H1 (cell line): ENCODE data around the gene PPP1R15B. TPM values are rescaled to one million over a fixed set of nuclear protein-coding genes. Genes with fewer than 3 reads are reported as not detected.

Source experiments
- CTCF ChIA-PET: fragments of 300-600 bp; sonication (Branson Sonifier 250); formaldehyde crosslinking; loops from one replicate; lab custom pipeline; 2021; ENCODE audit not compliant: partially characterized antibody; lab: Charles Lee
- POLR2A ChIA-PET: fragments of 300-600 bp; sonication (Branson Sonifier 250); formaldehyde crosslinking; loops from one replicate; lab custom pipeline; 2021; ENCODE audit warnings: inconsistent platforms; ENCODE audit not compliant: partially characterized antibody; lab: Charles Lee
- DNase-seq, 2 experiments: peaks; one replicate each; pipeline versions ENCODE4 v3.0.0 to v3.0.0-alpha.2; 2010 to 2022; ENCODE audit warnings: low spot score in 2 of 2, low read depth in 1 of 2, mixed read lengths in 1 of 2
- FAIRE-seq: peaks from 2 replicates; lab custom pipeline; 2011; peaks lifted over from hg19 to GRCh38; lab: Jason Lieb, UNC
- H2AFZ ChIP-seq: 2 replicates; pipeline ENCODE4 v1.8.1; 2012; ENCODE audit warnings: low read length, inconsistent platforms
- H2AK5ac ChIP-seq: 2 replicates; pipeline ENCODE4 v1.6.1; 2013; ENCODE audit warnings: low read depth, low read length
- H2BK120ac ChIP-seq: replicated peaks from 2 replicates; pipeline ENCODE3; 2013; ENCODE audit warnings: low read depth, low read length, inconsistent platforms
- H2BK12ac ChIP-seq: 2 replicates; pipeline ENCODE4 v1.6.1; 2013; ENCODE audit warnings: low read depth, low read length
- H2BK15ac ChIP-seq: 2 replicates; pipeline ENCODE4 v1.6.1; 2013; ENCODE audit warnings: low read length
- H2BK20ac ChIP-seq: 2 replicates; pipeline ENCODE4 v1.6.1; 2013; ENCODE audit warnings: low read length
- H2BK5ac ChIP-seq: 2 replicates; pipeline ENCODE4 v1.6.1; 2013; ENCODE audit warnings: low read depth, low read length
- H3K14ac ChIP-seq: 2 replicates; pipeline ENCODE4 v1.6.1; 2013; ENCODE audit warnings: inconsistent platforms; ENCODE audit not compliant: insufficient read length
- H3K18ac ChIP-seq: 2 replicates; pipeline ENCODE4 v1.6.1; 2013; ENCODE audit warnings: low read length; ENCODE audit errors: extremely low read depth
- H3K23ac ChIP-seq: 2 replicates; pipeline ENCODE4 v1.6.1; 2013; ENCODE audit warnings: inconsistent platforms; ENCODE audit not compliant: insufficient read length
- H3K23me2 ChIP-seq: 2 replicates; pipeline ENCODE4 v1.6.1; 2013; ENCODE audit warnings: low read depth, low read length
- H3K27ac ChIP-seq: 2 replicates; pipeline ENCODE4 v1.6.1; 2011; ENCODE audit warnings: low read depth, low read length, inconsistent platforms
- H3K27me3 ChIP-seq, 4 experiments: replicated peaks in 1 of 4; 1 replicate in 1 of 4; 2 replicates in 3 of 4; pipeline versions ENCODE4 v1.6.1 to v1.8.1; 2011 to 2013; ENCODE audit warnings: low read length in 3 of 4, mild to moderate bottlenecking in 3 of 4, inconsistent platforms in 2 of 4, mixed read lengths in 2 of 4, moderate library complexity in 1 of 4; ENCODE audit not compliant: control insufficient read depth in 3 of 4, insufficient read depth in 3 of 4; ENCODE audit errors: extremely low read depth in 1 of 4
- H3K36me3 ChIP-seq, 4 experiments: 2 replicates each; pipeline versions ENCODE4 v1.6.1 to v1.8.1; 2011 to 2013; ENCODE audit warnings: mild to moderate bottlenecking in 4 of 4, low read length in 3 of 4, moderate library complexity in 2 of 4, control low read depth in 1 of 4, inconsistent platforms in 1 of 4; ENCODE audit not compliant: insufficient read depth in 4 of 4, control insufficient read depth in 2 of 4
- H3K4ac ChIP-seq: replicated peaks from 2 replicates; pipeline ENCODE3; 2013; ENCODE audit warnings: low read length, low read depth, mixed read lengths, inconsistent platforms; ENCODE audit not compliant: insufficient read length
- H3K4me1 ChIP-seq, 4 experiments: replicated peaks in 1 of 4; 1 replicate in 1 of 4; 2 replicates in 3 of 4; pipeline versions ENCODE4 v1.6.1 to v1.8.1; 2011 to 2013; ENCODE audit warnings: low read length in 3 of 4, inconsistent platforms in 2 of 4, mixed read lengths in 1 of 4; ENCODE audit not compliant: insufficient read depth in 4 of 4, control insufficient read depth in 3 of 4
- H3K4me2 ChIP-seq, 2 experiments: 2 replicates each; pipeline versions ENCODE4 v1.6.1 to v1.8.1; 2011 to 2013; ENCODE audit warnings: low read depth in 2 of 2, low read length in 2 of 2, control low read depth in 1 of 2, inconsistent platforms in 1 of 2, mild to moderate bottlenecking in 1 of 2; ENCODE audit not compliant: insufficient read depth in 1 of 2
- H3K4me3 ChIP-seq, 4 experiments: fragments of 200-600, 300-600 bp in 1 of 4; sonication (generic), shearing (Covaris generic), sonication (Bioruptor Twin) in 1 of 4; 2 replicates each; pipeline versions ENCODE4 v1.5.1 to v1.8.1; 2011 to 2016; ENCODE audit warnings: low read length in 4 of 4, low read depth in 3 of 4, control low read depth in 2 of 4, inconsistent platforms in 2 of 4, mild to moderate bottlenecking in 2 of 4, mixed read lengths in 1 of 4, moderate library complexity in 1 of 4; ENCODE audit not compliant: insufficient read depth in 2 of 4; ENCODE audit errors: extremely low read depth in 1 of 4
- H3K56ac ChIP-seq: replicated peaks from 2 replicates; pipeline ENCODE3; 2013; ENCODE audit warnings: low read depth, mild to moderate bottlenecking, mixed read lengths, low read length, inconsistent platforms; ENCODE audit not compliant: insufficient read length
- H3K79me1 ChIP-seq: 2 replicates; pipeline ENCODE4 v1.6.1; 2013; ENCODE audit warnings: low read depth, low read length, control low read depth
- H3K79me2 ChIP-seq, 2 experiments: 2 replicates each; pipeline versions ENCODE4 v1.6.1 to v1.8.1; 2012 to 2013; ENCODE audit warnings: low read length in 2 of 2, mild to moderate bottlenecking in 2 of 2, inconsistent platforms in 1 of 2; ENCODE audit not compliant: insufficient read depth in 2 of 2, control insufficient read depth in 1 of 2
- H3K9ac ChIP-seq, 4 experiments: replicated peaks in 1 of 4; 1 replicate in 1 of 4; 2 replicates in 3 of 4; pipeline versions ENCODE4 v1.6.1 to v1.8.1; 2011 to 2013; ENCODE audit warnings: low read depth in 3 of 4, low read length in 3 of 4, control low read depth in 2 of 4, mild to moderate bottlenecking in 2 of 4, moderate library complexity in 2 of 4, inconsistent platforms in 1 of 4; ENCODE audit errors: extremely low read depth in 1 of 4
- H3K9me3 ChIP-seq, 2 experiments: 2 replicates each; pipeline versions ENCODE4 v1.6.1 to v1.8.1; 2012 to 2013; ENCODE audit warnings: mild to moderate bottlenecking in 2 of 2, moderate library complexity in 2 of 2, control low read depth in 1 of 2, inconsistent platforms in 1 of 2, low read depth in 1 of 2, low read length in 1 of 2, mixed read lengths in 1 of 2; ENCODE audit not compliant: insufficient read depth in 2 of 2
- H4K20me1 ChIP-seq, 2 experiments: replicated peaks in 1 of 2; 2 replicates each; pipeline versions ENCODE3 to v1.8.1; 2011 to 2013; ENCODE audit warnings: inconsistent platforms in 2 of 2, low read length in 2 of 2, mild to moderate bottlenecking in 1 of 2; ENCODE audit not compliant: insufficient read depth in 2 of 2, control insufficient read depth in 1 of 2
- H4K5ac ChIP-seq: 2 replicates; pipeline ENCODE4 v1.6.1; 2013; ENCODE audit warnings: low read length, low read depth, mixed read lengths, inconsistent platforms; ENCODE audit not compliant: insufficient read length
- H4K8ac ChIP-seq: 2 replicates; pipeline ENCODE4 v1.8.0; 2013; ENCODE audit warnings: mild to moderate bottlenecking, moderate library complexity, low read length, inconsistent platforms; ENCODE audit not compliant: insufficient read depth; ENCODE audit errors: extremely low read depth
- H4K91ac ChIP-seq: replicated peaks from 2 replicates; pipeline ENCODE3; 2013; ENCODE audit warnings: low read length, mixed read lengths, inconsistent platforms; ENCODE audit not compliant: insufficient read length
- CTBP2 ChIP-seq: IDR thresholded peaks from 2 replicates; pipeline ENCODE4 v1.7.0; 2011; ENCODE audit warnings: borderline replicate concordance, mild to moderate bottlenecking, moderate library complexity, mixed read lengths, low read length; ENCODE audit not compliant: insufficient read depth, insufficient read length
- EP300 ChIP-seq, 2 experiments: IDR thresholded peaks; 1 replicate in 1 of 2; 2 replicates in 1 of 2; pipeline ENCODE4 v1.6.1; 2011 to 2012; ENCODE audit warnings: low read depth in 2 of 2, low read length in 2 of 2, mild to moderate bottlenecking in 2 of 2, borderline replicate concordance in 1 of 2, inconsistent platforms in 1 of 2, moderate library complexity in 1 of 2
- FOSL1 ChIP-seq: IDR thresholded peaks from 2 replicates; pipeline ENCODE4 v1.6.1; 2011; ENCODE audit warnings: mild to moderate bottlenecking, low read depth, low read length, moderate library complexity; ENCODE audit not compliant: insufficient read depth
- RAD21 ChIP-seq, 2 experiments: IDR thresholded peaks in 1 of 2; conservative IDR thresholded peaks in 1 of 2; 2 replicates each; pipeline ENCODE4 v1.6.1; 2011; ENCODE audit warnings: low read depth in 2 of 2, low read length in 2 of 2, improper control_type of control experiment in 1 of 2, inconsistent platforms in 1 of 2, mild to moderate bottlenecking in 1 of 2, moderate library complexity in 1 of 2
- RFX5 ChIP-seq: IDR thresholded peaks from 2 replicates; pipeline ENCODE4 v1.6.1; 2011; ENCODE audit warnings: low read depth, low read length, improper control_type of control experiment, borderline replicate concordance
- RNF2 ChIP-seq: fragments of 200-900, 300-1000 bp; sonication (generic); IDR thresholded peaks from 2 replicates; pipeline ENCODE4 v1.7.1; 2016; ENCODE audit warnings: borderline replicate concordance, low read depth, mild to moderate bottlenecking, antibody characterized with exemption, low read length; ENCODE audit not compliant: poor library complexity, severe bottlenecking; ENCODE audit errors: missing control alignments
- SP2 ChIP-seq: IDR thresholded peaks from 2 replicates; pipeline ENCODE4 v1.6.1; 2012; ENCODE audit warnings: mild to moderate bottlenecking, low read length, inconsistent platforms
- SRF ChIP-seq: IDR thresholded peaks from 2 replicates; pipeline ENCODE4 v1.6.1; 2011; ENCODE audit warnings: mild to moderate bottlenecking, low read depth, low read length, moderate library complexity
- SUZ12 ChIP-seq: fragments of 200-600 bp; sonication (generic); IDR thresholded peaks from 2 replicates; pipeline ENCODE4 v1.6.1; 2012; ENCODE audit warnings: mild to moderate bottlenecking, inconsistent platforms, low read length, moderate library complexity, mixed read lengths
- TAF1 ChIP-seq: IDR thresholded peaks from 2 replicates; pipeline ENCODE4 v1.6.1; 2011; ENCODE audit warnings: mild to moderate bottlenecking, low read depth, low read length
- WGBS, 2 experiments: shearing (Covaris generic) in 1 of 2; methylation state at CpG; one replicate each; pipeline versions ENCODE4 v1.1.6 to v1.1.7; 2013 to 2015; ENCODE audit warnings: low lambda C conversion rate in 2 of 2, mixed read lengths in 2 of 2, inconsistent platforms in 1 of 2, low coverage in 1 of 2, missing lambda C conversion rate in 1 of 2; ENCODE audit not compliant: insufficient replicate concordance in 2 of 2, insufficient coverage in 1 of 2, insufficient read length in 1 of 2; ENCODE audit errors: extremely low coverage in 1 of 2, missing lambda C conversion rate in 1 of 2; 5-methylcytosine and 5-hydroxymethylcytosine counted together
- polyA plus RNA-seq, 7 experiments: library from polyadenylated mRNA; depleted of rRNA in 3 of 7; stranded (reverse) in 5 of 7; unstranded in 2 of 7; fragments of >200 nt in 5 of 7; fragments of 200-250 nt in 2 of 7; gene quantifications; 1 replicate in 5 of 7; 2 replicates in 1 of 7; 4 replicates in 1 of 7; pipeline versions ENCODE4 v1.2.1 to v1.2.3, GENCODE V29; 2011 to 2013; ENCODE audit warnings: missing spikeins in 2 of 7, mixed read lengths in 2 of 7
- total RNA-seq: library from RNA; stranded (reverse); fragmentation: NEBNext Ultra II Directional; extraction: Animal tissue kit (Norgen Biotek cat#: 25700); gene quantifications from 2 replicates; pipeline ENCODE4 v1.2.1, GENCODE V29; 2021

The PPP1R15B gene
- total and polyA plus RNA-seq, 2 of the 8 experiments (the other 6 are each of a cell fraction or from before 2014, with no cell fraction given): 14.4 to 72.2 TPM

DNA sequence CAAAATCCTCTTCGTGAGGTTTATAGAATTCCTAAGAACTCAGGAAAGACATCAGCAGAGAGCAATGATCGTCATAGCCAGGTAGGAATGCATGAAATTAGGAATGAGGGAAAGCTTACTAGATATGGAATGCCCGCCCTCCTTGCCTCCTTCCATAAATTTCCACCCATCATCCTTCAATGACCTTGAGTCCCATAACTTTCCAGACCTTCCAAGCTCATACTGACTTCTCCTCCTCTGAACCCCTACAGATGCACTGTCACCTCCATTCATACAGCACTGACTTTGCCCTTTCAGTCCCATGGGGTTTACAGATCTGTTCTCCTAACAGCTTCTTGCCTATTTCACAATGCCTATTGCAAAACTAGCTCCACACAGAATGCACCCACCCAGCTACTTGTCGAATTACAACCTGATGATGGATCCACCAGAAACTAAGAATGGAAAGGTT, 23.8 kb upstream of the PPP1R15B start:
- H4K5ac ChIP-seq: no peak overlapping the region
- H2BK120ac ChIP-seq: no peak overlapping the region
- H3K4me2 ChIP-seq: no peak overlapping the region
- no peaks in the 10 kb centered on the region for H3K9me3 ChIP-seq
- H2AK5ac ChIP-seq: no peak overlapping the region
- H3K27ac ChIP-seq: no peak overlapping the region
- H3K18ac ChIP-seq: no peak overlapping the region
- H2AFZ ChIP-seq: no peak overlapping the region
- no peak overlapping the region for H4K8ac ChIP-seq
- CTCF ChIA-PET: interaction anchor here (0.6 to 47.3 kb wide), 4 partner anchors 10 to 60 kb away, joined by 3 to 2124 read pairs (median 157); partner anchors contain the start of genes MDM4 and PIK3C2B
- H3K56ac ChIP-seq: no peak overlapping the region
- H3K27me3 ChIP-seq: no peaks in the 10 kb centered on the region
- no peak overlapping the region for H2BK12ac ChIP-seq
- H3K4ac ChIP-seq: no peak overlapping the region
- H2BK5ac ChIP-seq: no peak overlapping the region
- POLR2A ChIA-PET: interaction anchor here (1.2 kb wide), 1 partner anchor 25 kb away, joined by 3 read pairs; no protein-coding TSS in a partner anchor
- H3K4me1 ChIP-seq: no peaks in the 10 kb centered on the region
- WGBS, 2 experiments: 80% methylated on average over 4 of the region's 4 CpGs; no CpG with 5 or more reads in 1 of the 2 experiments
- H3K36me3 ChIP-seq: peaks cover 2 to 24% (median 8%) of the 10 kb centered on the region in 4 experiments; a peak in 5 of 8 replicates
- FAIRE-seq (no peak), DNase-seq (no peak)
- no peak overlapping the region for H2BK15ac ChIP-seq
- H2BK20ac ChIP-seq: no peak overlapping the region
- no peak overlapping the region for H3K4me3 ChIP-seq
- peaks cover 0 to 4% of the 10 kb centered on the region in 2 experiments for H4K20me1 ChIP-seq
- H3K79me1 ChIP-seq: no peaks in the 10 kb centered on the region; the same call in 1 of the 2 replicates
- H3K14ac ChIP-seq: no peak overlapping the region
- H4K91ac ChIP-seq: no peak overlapping the region
- no peak overlapping the region for H3K23ac ChIP-seq
- no peaks in the 10 kb centered on the region for H3K23me2 ChIP-seq
- H3K9ac ChIP-seq: no peak overlapping the region
- no peaks in the 10 kb centered on the region for H3K79me2 ChIP-seq
- TF ChIP-seq EP300 (IDR thresholded peaks at IDR 0.05; ENCODE audit: borderline replicate concordance in 1 of 2, low read depth in 2 of 2, low read length in 2 of 2) (no peak), SRF (no peak), RNF2 (no peak), SUZ12 (no peak), TAF1 (no peak), CTBP2 (no peak), RFX5 (no peak), RAD21 (IDR thresholded peaks at IDR 0.05 in 1 of 2, conservative IDR thresholded peaks at IDR 0.05 in 1 of 2; ENCODE audit: low read depth in 2 of 2, low read length in 2 of 2) (no peak), SP2 (no peak), FOSL1 (no peak)
